ENCODE results near the gene USP30.

USP30 gene

GRCh38 chr12:109065154-109065852 is 12.9 kb downstream of the USP30 start:
- no peak for DNase-seq
- TF ChIP-seq GATA1 (IDR thresholded peaks at IDR 0.05; ENCODE audit: low read depth, low read length) (no peak), POLR2A (IDR thresholded peaks at IDR 0.05; ENCODE audit: low read length) (no peak)

- no peak for TF ChIP-seq POLR2A (IDR thresholded peaks at IDR 0.05; ENCODE audit: low read length)
- no peak for TF ChIP-seq GATA1 (IDR thresholded peaks at IDR 0.05; ENCODE audit: low read depth, low read length)
- no peak for DNase-seq
Observed at GRCh38 chr12:109065853-109066193, 13.4 kb downstream of the USP30 start.

GRCh38 chr12:109069307-109070271 is 17.2 kb downstream of the USP30 start:
- no peak for TF ChIP-seq POLR2A (IDR thresholded peaks at IDR 0.05; ENCODE audit: low read length)
- TF ChIP-seq GATA1 (IDR thresholded peaks at IDR 0.05; ENCODE audit: low read depth, low read length), result no peak
- DNase-seq, result no peak

- TF ChIP-seq POLR2A (IDR thresholded peaks at IDR 0.05; ENCODE audit: low read length) (no peak), GATA1 (IDR thresholded peaks at IDR 0.05; ENCODE audit: low read depth, low read length) (no peak)
- no peak for DNase-seq
Observed at GRCh38 chr12:109074866-109075265, 22.5 kb downstream of the USP30 start.

- DNase-seq, result no peak
- TF ChIP-seq POLR2A (IDR thresholded peaks at IDR 0.05; ENCODE audit: low read length) (no peak), GATA1 (IDR thresholded peaks at IDR 0.05; ENCODE audit: low read depth, low read length) (no peak)
Observed at GRCh38 chr12:109082751-109083150, 30.4 kb downstream of the USP30 start.

GRCh38 chr12:109084425-109084824 is 32.0 kb downstream of the USP30 start:
- TF ChIP-seq POLR2A (IDR thresholded peaks at IDR 0.05; ENCODE audit: low read length) (no peak), GATA1 (IDR thresholded peaks at IDR 0.05; ENCODE audit: low read depth, low read length) (no peak)
- no peak for DNase-seq

- TF ChIP-seq GATA1 (IDR thresholded peaks at IDR 0.05; ENCODE audit: low read depth, low read length) (no peak), POLR2A (IDR thresholded peaks at IDR 0.05; ENCODE audit: low read length) (no peak)
- no peak for DNase-seq
Observed at GRCh38 chr12:109085590-109085989, 33.2 kb downstream of the USP30 start.

- TF ChIP-seq GATA1 (IDR thresholded peaks at IDR 0.05; ENCODE audit: low read depth, low read length) (no peak), POLR2A (IDR thresholded peaks at IDR 0.05; ENCODE audit: low read length) (no peak)
Observed at GRCh38 chr12:109087250-109087649, 34.9 kb downstream of the USP30 start.

GRCh38 chr12:109088818-109089217 is 36.4 kb downstream of the USP30 start:
- DNase-seq, result no peak
- TF ChIP-seq POLR2A (IDR thresholded peaks at IDR 0.05; ENCODE audit: low read length) (no peak), GATA1 (IDR thresholded peaks at IDR 0.05; ENCODE audit: low read depth, low read length) (no peak)

More at GRCh38 chr12:109087250-109087649, 34.9 kb downstream of the USP30 start:
- DNase-seq, result no peak

- DNase-seq, result no peak
Observed at GRCh38 chr12:109089683-109090082, 37.3 kb downstream of the USP30 start.

GRCh38 chr12:109092497-109093021 is 40.2 kb downstream of the USP30 start:
- TF ChIP-seq POLR2A (IDR thresholded peaks at IDR 0.05; ENCODE audit: low read length) (no peak), GATA1 (IDR thresholded peaks at IDR 0.05; ENCODE audit: low read depth, low read length) (no peak)
- DNase-seq, result peak; percentile 15 to 24

More at GRCh38 chr12:109089683-109090082, 37.3 kb downstream of the USP30 start:
- no peak for TF ChIP-seq POLR2A (IDR thresholded peaks at IDR 0.05; ENCODE audit: low read length)

- DNase-seq, result peak; percentile 95 to 97
- no peak for TF ChIP-seq GATA1 (IDR thresholded peaks at IDR 0.05; ENCODE audit: low read depth, low read length)
- peak; percentile 56 for TF ChIP-seq POLR2A (IDR thresholded peaks at IDR 0.05; ENCODE audit: low read length)
Observed at GRCh38 chr12:109093022-109093918, 40.9 kb downstream of the USP30 start, which contains the start of gene ALKBH2. Gene ALKBH2, minus strand, starts transcription at chr12:109093472. Its CDS starts 686 bp downstream, at chr12:109092786.

- no peak for TF ChIP-seq POLR2A (IDR thresholded peaks at IDR 0.05; ENCODE audit: low read length)
- no peak for TF ChIP-seq GATA1 (IDR thresholded peaks at IDR 0.05; ENCODE audit: low read depth, low read length)
- DNase-seq, result no peak
Observed at GRCh38 chr12:109097140-109097434, 44.7 kb downstream of the USP30 start.
